ENCODE results near the gene CT45A8.

GRCh38 chrX:135892781-135893180 lies 38.4 kb upstream of the CT45A8 start:
- TF ChIP-seq CTCF (tag by site-specific recombination; IDR thresholded peaks at IDR 0.05) (no peak), ZNF23 (tag by site-specific recombination; IDR thresholded peaks at IDR 0.05; ENCODE audit: borderline replicate concordance) (no peak), ZFP3 (tag by site-specific recombination; IDR thresholded peaks at IDR 0.05; ENCODE audit: low read depth) (no peak), ZBTB17 (tag by site-specific recombination; IDR thresholded peaks at IDR 0.05) (no peak), ATF2 (tag by site-specific recombination; IDR thresholded peaks at IDR 0.05; ENCODE audit: low read depth) (no peak)
